H9 (cell line): ENCODE measurements around the gene AMACR. TPM values are rescaled to one million over a fixed set of nuclear protein-coding genes. Genes with fewer than 3 reads are reported as not detected.

ENCODE experiments used
- DNase-seq: peaks from one replicate; pipeline ENCODE4 v3.0.0-alpha.2; 2017
- H2AFZ ChIP-seq: one replicate; pipeline ENCODE4 v1.6.1; 2013; ENCODE audit warnings: mild to moderate bottlenecking, low read length, control low read depth, moderate library complexity
- H2AK5ac ChIP-seq: 2 replicates; pipeline ENCODE4 v1.6.1; 2013; ENCODE audit warnings: low read length, control low read depth, mixed read lengths; ENCODE audit not compliant: insufficient read length
- H2BK120ac ChIP-seq: one replicate; pipeline ENCODE4 v1.6.1; 2013; ENCODE audit warnings: low read depth, mild to moderate bottlenecking, low read length, control low read depth, inconsistent platforms; ENCODE audit not compliant: poor library complexity, severe bottlenecking
- H2BK12ac ChIP-seq: 2 replicates; pipeline ENCODE4 v1.6.1; 2013; ENCODE audit warnings: low read length, control low read depth, mixed read lengths, low read depth; ENCODE audit not compliant: insufficient read length
- H2BK15ac ChIP-seq: 2 replicates; pipeline ENCODE4 v1.6.1; 2013; ENCODE audit warnings: low read depth, low read length, control low read depth
- H2BK20ac ChIP-seq: one replicate; pipeline ENCODE4 v1.6.1; 2013; ENCODE audit warnings: low read depth, mild to moderate bottlenecking, low read length, control low read depth, inconsistent platforms; ENCODE audit not compliant: poor library complexity, severe bottlenecking
- H2BK5ac ChIP-seq: 2 replicates; pipeline ENCODE4 v1.6.1; 2013; ENCODE audit warnings: low read length, control low read depth, mixed read lengths; ENCODE audit not compliant: insufficient read length
- H3K14ac ChIP-seq: 2 replicates; pipeline ENCODE4 v1.6.1; 2013; ENCODE audit warnings: low read length, control low read depth; ENCODE audit not compliant: insufficient read depth
- H3K18ac ChIP-seq: 2 replicates; pipeline ENCODE4 v1.6.1; 2013; ENCODE audit warnings: low read depth, mild to moderate bottlenecking, mixed read lengths, low read length, control low read depth; ENCODE audit not compliant: insufficient read length
- H3K23ac ChIP-seq: 2 replicates; pipeline ENCODE4 v1.6.1; 2013; ENCODE audit warnings: low read length, control low read depth, mixed read lengths, low read depth; ENCODE audit not compliant: insufficient read length
- H3K23me2 ChIP-seq: 2 replicates; pipeline ENCODE4 v1.6.1; 2013; ENCODE audit warnings: low read depth, mild to moderate bottlenecking, mixed read lengths, low read length, control low read depth; ENCODE audit not compliant: insufficient read length, poor library complexity, severe bottlenecking
- H3K27ac ChIP-seq: 2 replicates; pipeline ENCODE4 v1.5.1; 2013; ENCODE audit warnings: low read length, control low read depth, mixed read lengths, low read depth; ENCODE audit not compliant: insufficient read length
- H3K27me3 ChIP-seq: 2 replicates; pipeline ENCODE4 v1.6.1; 2013; ENCODE audit warnings: low read length, control low read depth, inconsistent platforms; ENCODE audit not compliant: insufficient read depth
- H3K4ac ChIP-seq: 2 replicates; pipeline ENCODE4 v1.6.1; 2013; ENCODE audit warnings: low read depth, mild to moderate bottlenecking, control low read depth, inconsistent platforms, low read length, moderate library complexity
- H3K4me1 ChIP-seq: 2 replicates; pipeline ENCODE4 v1.6.1; 2013; ENCODE audit warnings: low read length, control low read depth, inconsistent platforms; ENCODE audit not compliant: insufficient read depth
- H3K4me2 ChIP-seq: 2 replicates; pipeline ENCODE4 v1.6.1; 2013; ENCODE audit warnings: low read length, control low read depth, mixed read lengths; ENCODE audit not compliant: insufficient read length, insufficient read depth
- H3K56ac ChIP-seq: 2 replicates; pipeline ENCODE4 v1.6.1; 2013; ENCODE audit warnings: low read depth, mild to moderate bottlenecking, mixed read lengths, low read length, control low read depth; ENCODE audit not compliant: insufficient read length
- H3K79me1 ChIP-seq: 2 replicates; pipeline ENCODE4 v1.6.1; 2013; ENCODE audit warnings: low read depth, mild to moderate bottlenecking, moderate library complexity, low read length, control low read depth, inconsistent platforms; ENCODE audit not compliant: insufficient read depth, poor library complexity, severe bottlenecking
- H3K79me2 ChIP-seq: 2 replicates; pipeline ENCODE4 v1.6.1; 2013; ENCODE audit warnings: low read length, control low read depth, inconsistent platforms; ENCODE audit not compliant: insufficient read depth
- H3K9ac ChIP-seq: 2 replicates; pipeline ENCODE4 v1.6.1; 2013; ENCODE audit warnings: low read length, control low read depth, mixed read lengths; ENCODE audit not compliant: insufficient read length; ENCODE audit errors: extremely low read depth
- H3K9me3 ChIP-seq: one replicate; pipeline ENCODE4 v1.6.1; 2013; ENCODE audit warnings: low read depth, low read length, inconsistent platforms; ENCODE audit not compliant: control insufficient read depth
- H3T11ph ChIP-seq: one replicate; pipeline ENCODE4 v1.6.1; 2013; ENCODE audit warnings: mild to moderate bottlenecking, low read length, control low read depth, inconsistent platforms
- H4K20me1 ChIP-seq: one replicate; pipeline ENCODE4 v1.6.1; 2013; ENCODE audit not compliant: control insufficient read depth, insufficient read length, insufficient read depth
- H4K5ac ChIP-seq: 2 replicates; pipeline ENCODE4 v1.6.1; 2013; ENCODE audit warnings: low read depth, mild to moderate bottlenecking, mixed read lengths, low read length, control low read depth; ENCODE audit not compliant: insufficient read length
- H4K8ac ChIP-seq: replicated peaks from 2 replicates; pipeline ENCODE4 v1.6.1; 2013; ENCODE audit warnings: low read length, control low read depth, mixed read lengths, low read depth; ENCODE audit not compliant: insufficient read length
- H4K91ac ChIP-seq: 2 replicates; pipeline ENCODE4 v1.6.1; 2013; ENCODE audit warnings: low read depth, mild to moderate bottlenecking, moderate library complexity, mixed read lengths, low read length, control low read depth; ENCODE audit not compliant: insufficient read length
- H3K27ac Mint-ChIP-seq, 3 experiments: 2 replicates in 2 of 3; 3 replicates in 1 of 3; pipeline ENCODE4 v1.8.0; 2020 to 2021; ENCODE audit warnings: mixed read lengths in 3 of 3, mild to moderate bottlenecking in 1 of 3, moderate library complexity in 1 of 3
- H3K27me3 Mint-ChIP-seq: 2 replicates; pipeline ENCODE4 v1.8.0; 2021; ENCODE audit warnings: low read depth, mild to moderate bottlenecking, moderate library complexity, mixed read lengths
- H3K36me3 Mint-ChIP-seq, 3 experiments: 2 replicates in 2 of 3; 3 replicates in 1 of 3; pipeline ENCODE4 v1.8.0; 2020 to 2021; ENCODE audit warnings: low read depth in 3 of 3, mixed read lengths in 3 of 3; ENCODE audit not compliant: insufficient read depth in 1 of 3
- H3K4me1 Mint-ChIP-seq, 2 experiments: 2 replicates each; pipeline ENCODE4 v1.8.0; 2020; ENCODE audit warnings: mixed read lengths in 2 of 2
- H3K4me3 Mint-ChIP-seq, 2 experiments: 2 replicates in 1 of 2; 3 replicates in 1 of 2; pipeline ENCODE4 v1.8.0; 2020 to 2021; ENCODE audit warnings: mild to moderate bottlenecking in 2 of 2, mixed read lengths in 2 of 2, moderate library complexity in 1 of 2
- H3K9me3 Mint-ChIP-seq, 2 experiments: 2 replicates in 1 of 2; 3 replicates in 1 of 2; pipeline ENCODE4 v1.8.0; 2020; ENCODE audit warnings: mild to moderate bottlenecking in 2 of 2, mixed read lengths in 2 of 2, moderate library complexity in 1 of 2
- WGBS: extraction: QIAGEN DNeasy Blood & Tissue Kit; methylation state at CpG from one replicate; pipeline ENCODE4 v1.1.7; 2013; ENCODE audit warnings: missing lambda C conversion rate, low lambda C conversion rate, mixed read lengths; ENCODE audit not compliant: insufficient read length; ENCODE audit errors: extremely low coverage; 5-methylcytosine and 5-hydroxymethylcytosine counted together
- total RNA-seq: library from RNA; stranded (reverse); gene quantifications from 2 replicates; pipeline ENCODE4 v1.2.1, GENCODE V29; 2021
- TF ChIP-seq, protein P1 (sequence below): fragments of 200-600 bp; sonication (generic); conservative IDR thresholded peaks from 3 replicates; pipeline ENCODE4 v1.8.0; 2021; ENCODE audit warnings: antibody characterized with exemption, mild to moderate bottlenecking

The AMACR gene
- total RNA-seq, 1 experiment from 2014 or later: 9.7 TPM

DNA sequence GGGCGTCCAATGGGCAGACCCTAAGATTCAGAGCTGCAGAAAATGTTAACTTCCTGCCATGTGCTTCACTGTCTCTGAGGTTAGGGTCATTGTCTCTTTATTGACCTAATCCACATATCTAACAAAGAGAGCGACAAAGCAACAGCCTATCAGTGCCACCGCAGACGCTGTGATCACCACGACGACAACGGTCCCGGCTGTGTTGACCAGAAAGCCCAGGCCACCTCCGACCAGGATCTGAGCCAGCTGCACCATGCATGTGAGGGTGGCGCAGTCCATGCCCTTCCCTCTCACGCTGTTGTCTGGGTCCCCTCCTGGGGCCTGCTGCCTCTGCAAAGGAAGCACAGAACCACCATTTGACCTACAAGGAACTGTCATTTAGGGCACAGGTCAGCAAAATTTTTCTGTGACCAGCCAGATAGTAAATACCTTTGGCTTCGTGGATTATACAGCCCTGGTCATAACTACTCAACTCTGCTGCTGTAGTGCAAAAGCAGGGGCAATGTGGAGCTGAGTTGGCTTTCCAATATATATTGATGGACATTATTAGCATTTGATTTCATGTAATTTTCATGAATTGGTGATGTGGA lies 63.2 kb downstream of the AMACR start:
- H3K4ac ChIP-seq: no peak overlapping the region
- no CpG with 5 or more reads among the region's 12 CpGs for WGBS
- H3K9me3 ChIP-seq: no peaks in the 10 kb centered on the region
- peaks cover 2% of the 10 kb centered on the region for H3K27me3 Mint-ChIP-seq
- H3T11ph ChIP-seq: no peak overlapping the region
- H2BK5ac ChIP-seq: no peak overlapping the region
- H3K18ac ChIP-seq: no peak overlapping the region
- H4K8ac ChIP-seq: no peak overlapping the region
- H2BK120ac ChIP-seq: no peak overlapping the region
- no peak overlapping the region for H2BK15ac ChIP-seq
- no peak overlapping the region for H4K5ac ChIP-seq
- H3K27ac Mint-ChIP-seq: no peak overlapping the region
- no peak overlapping the region for H4K91ac ChIP-seq
- TF ChIP-seq, protein P1, sequence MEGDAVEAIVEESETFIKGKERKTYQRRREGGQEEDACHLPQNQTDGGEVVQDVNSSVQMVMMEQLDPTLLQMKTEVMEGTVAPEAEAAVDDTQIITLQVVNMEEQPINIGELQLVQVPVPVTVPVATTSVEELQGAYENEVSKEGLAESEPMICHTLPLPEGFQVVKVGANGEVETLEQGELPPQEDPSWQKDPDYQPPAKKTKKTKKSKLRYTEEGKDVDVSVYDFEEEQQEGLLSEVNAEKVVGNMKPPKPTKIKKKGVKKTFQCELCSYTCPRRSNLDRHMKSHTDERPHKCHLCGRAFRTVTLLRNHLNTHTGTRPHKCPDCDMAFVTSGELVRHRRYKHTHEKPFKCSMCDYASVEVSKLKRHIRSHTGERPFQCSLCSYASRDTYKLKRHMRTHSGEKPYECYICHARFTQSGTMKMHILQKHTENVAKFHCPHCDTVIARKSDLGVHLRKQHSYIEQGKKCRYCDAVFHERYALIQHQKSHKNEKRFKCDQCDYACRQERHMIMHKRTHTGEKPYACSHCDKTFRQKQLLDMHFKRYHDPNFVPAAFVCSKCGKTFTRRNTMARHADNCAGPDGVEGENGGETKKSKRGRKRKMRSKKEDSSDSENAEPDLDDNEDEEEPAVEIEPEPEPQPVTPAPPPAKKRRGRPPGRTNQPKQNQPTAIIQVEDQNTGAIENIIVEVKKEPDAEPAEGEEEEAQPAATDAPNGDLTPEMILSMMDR: no peak
- no peak overlapping the region for H3K14ac ChIP-seq
- H3K79me1 ChIP-seq: no peaks in the 10 kb centered on the region
- no peaks in the 10 kb centered on the region for H4K20me1 ChIP-seq
- no peaks in the 10 kb centered on the region for H3K27me3 ChIP-seq
- H3K79me2 ChIP-seq: no peaks in the 10 kb centered on the region
- no peak overlapping the region for H2AK5ac ChIP-seq
- H3K9ac ChIP-seq: no peak overlapping the region
- no peak overlapping the region for H3K56ac ChIP-seq
- H3K23ac ChIP-seq: no peak overlapping the region
- 0 out of 2 replicates have a peak, but pooled peaks cover 2% of the 10 kb centered on the region for H3K4me1 ChIP-seq
- H3K4me3 Mint-ChIP-seq: no peak overlapping the region
- H3K27ac ChIP-seq: no peak overlapping the region
- no peaks in the 10 kb centered on the region for H3K23me2 ChIP-seq
- peak; percentile 62 for DNase-seq
- peaks cover 13 to 14% of the 10 kb centered on the region in 2 experiments; a peak in 3 of 4 replicates for H3K4me1 Mint-ChIP-seq
- H2BK12ac ChIP-seq: no peak overlapping the region
- no peaks in the 10 kb centered on the region for H3K9me3 Mint-ChIP-seq
- H2BK20ac ChIP-seq: no peak overlapping the region
- H3K4me2 ChIP-seq: no peak overlapping the region
- H3K36me3 Mint-ChIP-seq: no peaks in the 10 kb centered on the region
- no peak overlapping the region for H2AFZ ChIP-seq
